HG02623 (cell line): ENCODE measurements around the gene KLHL10.

Source experiments
- ATAC-seq: cut with Tn5 transposase; IDR thresholded peaks from one replicate; pipeline ENCODE4 v1.9.1; 2021; ENCODE audit warnings: moderate library complexity; ENCODE audit not compliant: unreplicated experiment

Gene KLHL10

GRCh38 chr17:41837761-41838538 is at the start of gene KLHL10:
Gene KLHL10, plus strand, starts transcription at chr17:41837825. Its CDS starts 108 bp downstream, at chr17:41837933.
- no peak for ATAC-seq

GRCh38 chr17:41792845-41793783 is 44.5 kb upstream of the KLHL10 start:
- ATAC-seq = no peak

GRCh38 chr17:41793784-41794539 is 43.7 kb upstream of the KLHL10 start:
- ATAC-seq = no peak

- ATAC-seq = no peak
Measured at GRCh38 chr17:41794540-41794975, 43.1 kb upstream of the KLHL10 start.

GRCh38 chr17:41796121-41796895 is 41.3 kb upstream of the KLHL10 start:
- no peak for ATAC-seq

GRCh38 chr17:41797377-41797776 is 40.2 kb upstream of the KLHL10 start:
- ATAC-seq = no peak

GRCh38 chr17:41799366-41799765 is 38.3 kb upstream of the KLHL10 start:
- ATAC-seq = no peak

GRCh38 chr17:41800601-41801373 is 36.8 kb upstream of the KLHL10 start:
- ATAC-seq = no peak

GRCh38 chr17:41801374-41802271 is 36.0 kb upstream of the KLHL10 start:
- no peak for ATAC-seq

- no peak for ATAC-seq
Measured at GRCh38 chr17:41803049-41804020, 34.3 kb upstream of the KLHL10 start.

- ATAC-seq = no peak
Measured at GRCh38 chr17:41806685-41807445, 30.8 kb upstream of the KLHL10 start.

GRCh38 chr17:41810659-41811548 is 26.7 kb upstream of the KLHL10 start:
- no peak for ATAC-seq

- peak; percentile 52 for ATAC-seq
Measured at GRCh38 chr17:41811549-41812380, 25.9 kb upstream of the KLHL10 start, which contains the start of gene P3H4. Gene P3H4, minus strand, starts transcription at chr17:41811949. Its CDS starts 34 bp downstream, at chr17:41811915.

- ATAC-seq = no peak
Measured at GRCh38 chr17:41812381-41813151, 25.1 kb upstream of the KLHL10 start, which contains the start of gene FKBP10. Gene FKBP10, plus strand, starts transcription at chr17:41813004. Its CDS starts 31 bp downstream, at chr17:41813035.
